Lower leg skin (tissue), 4 donors: ENCODE data around the gene TNFRSF13B. TPM values are rescaled to one million over a fixed set of nuclear protein-coding genes. Genes with fewer than 3 reads are reported as not detected.

Experiments
- DNase-seq, 2 donors: peaks; one replicate each; pipeline ENCODE4 v3.0.0-alpha.2; 2019; ENCODE audit warnings: low spot score in 2 of 2
- H3K4me3 ChIP-seq: fragments of 200-600 bp; sonication (generic); 2 replicates; pipeline ENCODE4 v1.5.1; 2017; ENCODE audit warnings: mild to moderate bottlenecking, low read depth; ENCODE audit not compliant: poor library complexity, severe bottlenecking
- POLR2A ChIP-seq, 2 donors: fragments of 450-650 bp; IDR thresholded peaks; one replicate each; pipeline ENCODE4 v1.6.1; 2016 to 2017; ENCODE audit warnings: antibody characterized with exemption in 2 of 2, mild to moderate bottlenecking in 1 of 2, moderate library complexity in 1 of 2
- WGBS, 2 donors: methylation state at CpG; one replicate each; pipeline ENCODE4 v1.1.5; 2018; 5-methylcytosine and 5-hydroxymethylcytosine counted together
- intact Hi-C: fragments of 100-400 bp; cut with DNase I; formaldehyde crosslinking; loops from one replicate; pipeline ENCODE4 v1.15.0; 2023; ENCODE audit warnings: low total_unique reads
- total RNA-seq, 4 donors: library from RNA; depleted of rRNA; stranded (reverse); fragments of >200 nt; gene quantifications; one replicate each; pipeline ENCODE4 v1.1.0, GENCODE V29; 2016
- TF ChIP-seq, protein P1 (sequence below), 3 donors: fragments of 450-650 bp; IDR thresholded peaks; one replicate each; pipeline ENCODE4 v1.5.1; 2016; ENCODE audit warnings: antibody characterized with exemption in 3 of 3, mild to moderate bottlenecking in 3 of 3, moderate library complexity in 2 of 3

Gene TNFRSF13B
- total RNA-seq, 4 donors from 2014 or later: not detected

DNA sequence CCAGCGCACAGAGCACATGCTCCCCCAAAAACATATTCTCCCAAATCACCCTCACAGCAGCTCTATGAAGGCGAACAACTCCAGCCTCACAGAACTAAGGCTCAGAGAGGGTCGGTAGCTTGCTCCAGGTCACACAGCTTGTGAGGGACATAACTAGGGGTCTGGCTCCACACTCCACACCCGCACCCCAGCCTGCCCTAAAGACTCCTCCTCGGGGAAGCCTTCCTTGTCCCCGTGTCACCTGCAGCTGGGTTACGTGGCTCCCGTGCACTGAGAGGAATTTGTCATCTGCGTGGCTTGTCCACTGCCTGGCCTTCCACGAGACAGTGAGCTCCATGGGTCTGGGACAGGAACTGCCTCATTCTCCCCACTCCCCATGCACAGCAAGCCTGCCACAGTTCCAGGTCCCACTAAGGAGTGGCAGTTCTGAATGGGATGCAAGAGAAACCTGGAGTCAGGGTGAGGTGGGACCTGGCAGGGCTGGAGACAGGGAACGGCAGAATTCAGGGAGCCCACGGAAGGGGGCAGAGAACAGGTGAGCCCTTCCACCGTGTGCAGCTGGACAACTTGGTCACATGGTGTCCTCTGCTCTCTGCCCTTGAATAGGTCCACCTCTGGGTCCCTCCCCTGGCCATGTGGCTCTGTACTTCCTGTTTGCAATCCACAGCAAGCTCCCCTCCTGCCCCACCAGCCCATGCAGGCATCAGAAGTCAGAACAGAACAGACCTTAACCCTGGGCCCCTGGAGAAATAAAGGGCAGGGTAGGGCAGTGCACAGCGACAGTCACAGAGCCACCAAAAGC lies 27.4 kb downstream of the TNFRSF13B start:
- no peak for TF ChIP-seq POLR2A (IDR thresholded peaks at IDR 0.05)
- TF ChIP-seq, protein P1, sequence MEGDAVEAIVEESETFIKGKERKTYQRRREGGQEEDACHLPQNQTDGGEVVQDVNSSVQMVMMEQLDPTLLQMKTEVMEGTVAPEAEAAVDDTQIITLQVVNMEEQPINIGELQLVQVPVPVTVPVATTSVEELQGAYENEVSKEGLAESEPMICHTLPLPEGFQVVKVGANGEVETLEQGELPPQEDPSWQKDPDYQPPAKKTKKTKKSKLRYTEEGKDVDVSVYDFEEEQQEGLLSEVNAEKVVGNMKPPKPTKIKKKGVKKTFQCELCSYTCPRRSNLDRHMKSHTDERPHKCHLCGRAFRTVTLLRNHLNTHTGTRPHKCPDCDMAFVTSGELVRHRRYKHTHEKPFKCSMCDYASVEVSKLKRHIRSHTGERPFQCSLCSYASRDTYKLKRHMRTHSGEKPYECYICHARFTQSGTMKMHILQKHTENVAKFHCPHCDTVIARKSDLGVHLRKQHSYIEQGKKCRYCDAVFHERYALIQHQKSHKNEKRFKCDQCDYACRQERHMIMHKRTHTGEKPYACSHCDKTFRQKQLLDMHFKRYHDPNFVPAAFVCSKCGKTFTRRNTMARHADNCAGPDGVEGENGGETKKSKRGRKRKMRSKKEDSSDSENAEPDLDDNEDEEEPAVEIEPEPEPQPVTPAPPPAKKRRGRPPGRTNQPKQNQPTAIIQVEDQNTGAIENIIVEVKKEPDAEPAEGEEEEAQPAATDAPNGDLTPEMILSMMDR (IDR thresholded peaks at IDR 0.05): no peak
- intact Hi-C loops: no loop called here
- DNase-seq: peak in 1 of 2 donors; percentile 74
- WGBS, 2 donors: 76 to 86% methylated on average over 10 to 13 of the region's 14 CpGs
- no peak overlapping the region for H3K4me3 ChIP-seq

DNA sequence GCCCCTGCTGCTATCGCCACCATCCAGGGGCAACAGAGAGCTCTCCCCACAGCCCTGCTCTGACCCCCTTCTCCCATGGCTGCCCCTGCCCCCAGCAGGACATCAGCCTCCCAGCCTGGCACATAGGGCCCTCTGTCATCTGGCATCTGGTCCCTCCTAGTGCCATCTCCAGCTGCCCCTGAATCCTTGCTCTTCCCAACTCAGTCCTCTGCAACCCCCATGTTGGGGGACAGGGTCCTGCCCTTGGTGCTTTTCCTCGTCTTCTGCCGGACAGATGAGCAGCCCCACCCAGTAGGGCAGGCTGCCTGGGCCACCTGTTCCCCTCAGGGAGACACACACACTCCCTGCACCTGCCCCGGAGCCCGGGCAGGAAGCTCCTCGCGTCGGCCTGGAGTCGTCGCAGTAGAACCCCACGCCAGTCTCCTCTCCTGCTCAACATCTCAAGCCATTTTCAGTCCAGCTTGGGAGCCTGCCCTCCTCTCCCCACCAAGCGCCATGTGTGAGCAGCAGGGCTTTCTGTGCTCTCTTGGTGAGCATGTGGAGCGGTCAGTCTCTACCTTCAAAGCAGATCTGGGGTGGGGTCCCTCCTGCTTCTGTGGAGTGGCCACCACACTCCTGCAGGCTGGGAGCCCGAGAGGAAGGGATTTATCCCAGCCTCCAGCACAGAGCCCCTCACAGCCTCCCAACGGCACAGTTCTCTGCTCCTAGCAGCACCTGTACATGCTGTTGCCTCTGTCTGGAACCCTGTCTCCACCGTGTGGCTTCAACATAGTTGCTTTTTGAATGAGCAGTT lies 28.2 kb downstream of the TNFRSF13B start:
- H3K4me3 ChIP-seq: no peak overlapping the region
- WGBS, 2 donors: 60 to 67% methylated on average over 16 of the region's 16 CpGs
- intact Hi-C loops: no loop called here
- TF ChIP-seq POLR2A (IDR thresholded peaks at IDR 0.05): no peak
- TF ChIP-seq, protein P1 (IDR thresholded peaks at IDR 0.05): no peak
- DNase-seq: peak in 1 of 2 donors; percentile 69

DNA sequence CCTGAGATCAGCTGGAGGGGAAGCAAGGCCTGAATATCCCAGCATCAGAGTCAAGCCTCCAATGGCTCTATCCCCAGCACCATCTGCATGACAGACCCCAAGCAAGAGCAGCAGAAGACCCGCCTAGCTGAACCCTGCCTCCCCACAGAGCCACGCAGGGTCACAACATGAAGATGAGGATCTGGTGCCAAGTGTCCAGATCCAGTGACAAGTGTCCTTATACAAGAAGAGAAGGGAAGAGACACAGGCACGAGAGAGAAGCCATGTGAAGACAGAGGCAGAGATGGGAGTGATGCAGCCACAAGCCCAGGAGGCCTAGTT lies 28.9 kb downstream of the TNFRSF13B start:
- H3K4me3 ChIP-seq: no peak overlapping the region
- peak in 1 of 2 donors; percentile 78 for DNase-seq
- TF ChIP-seq, protein P1 (IDR thresholded peaks at IDR 0.05): no peak
- no peak for TF ChIP-seq POLR2A (IDR thresholded peaks at IDR 0.05)
- 82 to 90% methylated on average over 3 of the region's 3 CpGs for WGBS, 2 donors
- intact Hi-C loops: no loop called here

DNA sequence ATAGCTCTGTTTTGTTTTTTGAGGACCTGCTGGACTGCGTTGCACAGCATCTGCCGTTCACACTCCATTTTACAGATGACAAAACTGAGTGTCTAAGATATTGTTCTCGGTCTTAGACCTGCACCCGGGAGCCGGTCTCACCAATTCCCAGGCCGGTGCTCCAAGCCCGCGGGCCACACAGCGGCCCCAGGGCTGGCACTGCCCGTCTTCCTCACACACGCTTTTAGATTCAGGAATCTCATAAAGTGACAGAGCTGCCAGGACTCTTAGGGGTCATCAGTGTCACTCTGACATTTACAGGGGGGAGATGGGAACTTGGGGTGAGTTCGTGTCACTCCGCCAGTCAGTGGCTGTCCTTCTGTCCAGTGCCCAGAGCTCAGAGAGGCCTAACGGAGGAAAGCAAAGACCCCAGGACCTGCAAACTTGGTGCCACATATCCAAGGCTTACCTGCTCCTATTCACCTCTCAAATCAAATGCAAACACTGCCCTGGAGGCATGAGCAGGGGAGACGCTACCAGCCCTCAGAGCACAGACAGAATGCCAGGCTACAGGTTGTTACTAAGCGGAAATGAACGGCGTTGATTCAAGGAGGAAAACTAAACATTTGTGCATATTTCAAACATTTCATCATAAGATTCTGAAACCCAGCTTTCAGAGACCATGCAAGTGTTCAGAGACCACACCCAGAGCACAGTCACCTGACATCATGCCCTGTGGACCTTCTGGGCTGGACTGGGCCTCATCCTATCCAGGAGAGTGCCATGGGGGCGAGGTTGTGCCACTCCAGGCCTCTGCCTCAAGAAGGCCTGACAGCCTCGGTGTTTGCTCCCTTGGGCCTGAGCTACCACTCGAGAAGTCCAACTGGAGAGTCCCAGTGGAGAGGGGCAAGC lies 29.5 kb downstream of the TNFRSF13B start:
- intact Hi-C loops: no loop called here
- H3K4me3 ChIP-seq: no peak overlapping the region
- 94 to 96% methylated on average over 21 of the region's 21 CpGs for WGBS, 2 donors
- TF ChIP-seq, protein P1 (IDR thresholded peaks at IDR 0.05): no peak
- TF ChIP-seq POLR2A (IDR thresholded peaks at IDR 0.05): no peak
- peak in 1 of 2 donors; percentile 56 for DNase-seq
